ENCODE data around the gene GABRR3.

The GABRR3 gene

GRCh38 chr3:97954228-97954827, 80.8 kb downstream of the GABRR3 start:
- DNase-seq, result no peak

- DNase-seq, result no peak
Observed at GRCh38 chr3:97952872-97953271, 82.2 kb downstream of the GABRR3 start.

- DNase-seq, result no peak
Observed at GRCh38 chr3:97952280-97952679, 82.8 kb downstream of the GABRR3 start.

GRCh38 chr3:97950360-97950759, 84.8 kb downstream of the GABRR3 start:
- no peak for DNase-seq

- DNase-seq, result no peak
Observed at GRCh38 chr3:97949743-97950142, 85.4 kb downstream of the GABRR3 start.

- no peak for DNase-seq
Observed at GRCh38 chr3:97949110-97949485, 86.0 kb downstream of the GABRR3 start.

GRCh38 chr3:97948351-97949109, 86.6 kb downstream of the GABRR3 start:
- no peak for DNase-seq

- peak; percentile 95 for DNase-seq
Observed at GRCh38 chr3:97942801-97943546, 92.1 kb downstream of the GABRR3 start.

- peak; percentile 30 for DNase-seq
Observed at GRCh38 chr3:97940034-97940433, 95.1 kb downstream of the GABRR3 start.

GRCh38 chr3:97939401-97939800, 95.7 kb downstream of the GABRR3 start:
- DNase-seq, result no peak

GRCh38 chr3:97938444-97938843, 96.7 kb downstream of the GABRR3 start:
- DNase-seq, result no peak

GRCh38 chr3:97937205-97937604, 97.9 kb downstream of the GABRR3 start:
- DNase-seq, result no peak

- no peak for DNase-seq
Observed at GRCh38 chr3:97935842-97936241, 99.3 kb downstream of the GABRR3 start.
